Endothelial cell of umbilical vein (primary cell): Measurements from ENCODE around the gene TPK1. TPM values are rescaled to one million over a fixed set of nuclear protein-coding genes. Genes with fewer than 3 reads are reported as not detected.

Experiments used
- BruUV-seq: library from RNA; stranded (reverse); fragments of 400-500 nt; replicated peaks from 2 replicates; lab custom pipeline; 2021; lab: Mats Ljungman, UMichigan
- CTCF ChIA-PET: fragments of 300-600, 350-600 bp; sonication (Branson Sonifier 250); formaldehyde crosslinking; loops from one replicate; lab custom pipeline; 2021; ENCODE audit warnings: antibody characterized with exemption, inconsistent platforms; lab: Charles Lee
- POLR2A ChIA-PET: fragments of 300-600, 350-600 bp; sonication (Branson Sonifier 250); formaldehyde crosslinking; loops from one replicate; lab custom pipeline; 2021; ENCODE audit warnings: antibody characterized with exemption, inconsistent platforms; lab: Charles Lee
- DNase-seq: peaks from one replicate; pipeline ENCODE4 v3.0.0-alpha.2; 2011; ENCODE audit warnings: low read depth, low spot score
- FAIRE-seq: peaks from 2 replicates; lab custom pipeline; 2011; peaks lifted over from hg19 to GRCh38; lab: Jason Lieb, UNC
- H2AFZ ChIP-seq: 2 replicates; pipeline ENCODE4 v1.6.0; 2012; ENCODE audit warnings: low read depth, low read length, control low read depth, inconsistent platforms
- H3K27ac ChIP-seq: 2 replicates; pipeline ENCODE4 v1.5.1; 2011; ENCODE audit warnings: low read depth, mild to moderate bottlenecking, control low read depth, low read length, moderate library complexity; ENCODE audit not compliant: insufficient read depth
- H3K27me3 ChIP-seq, 2 experiments: 2 replicates each; pipeline versions ENCODE4 v1.6.0 to v1.6.1; 2011; ENCODE audit warnings: low read length in 2 of 2, mixed read lengths in 1 of 2; ENCODE audit not compliant: control insufficient read depth in 2 of 2, insufficient read depth in 2 of 2
- H3K36me3 ChIP-seq, 2 experiments: 2 replicates in 1 of 2; 3 replicates in 1 of 2; pipeline ENCODE4 v1.5.1; 2011; ENCODE audit warnings: low read length in 2 of 2, mild to moderate bottlenecking in 1 of 2, moderate library complexity in 1 of 2; ENCODE audit not compliant: control insufficient read depth in 2 of 2, insufficient read depth in 2 of 2; ENCODE audit errors: extremely low read depth in 1 of 2
- H3K4me1 ChIP-seq: 3 replicates; pipeline ENCODE4 v1.5.1; 2011; ENCODE audit warnings: mild to moderate bottlenecking, low read length; ENCODE audit not compliant: control insufficient read depth, insufficient read depth; ENCODE audit errors: extremely low read depth
- H3K4me2 ChIP-seq: 2 replicates; pipeline ENCODE4 v1.6.1; 2011; ENCODE audit warnings: low read length, control low read depth, mixed read lengths; ENCODE audit not compliant: insufficient read depth
- H3K4me3 ChIP-seq, 3 experiments: fragments of 200-600 bp in 1 of 3; sonication (generic), shearing (Covaris generic) in 1 of 3; replicated peaks in 1 of 3; 2 replicates each; pipeline ENCODE4 v1.5.1; 2011 to 2016; ENCODE audit warnings: control low read depth in 3 of 3, low read length in 3 of 3, mild to moderate bottlenecking in 2 of 3, inconsistent platforms in 1 of 3, low read depth in 1 of 3, moderate library complexity in 1 of 3; ENCODE audit not compliant: insufficient read depth in 1 of 3
- H3K79me2 ChIP-seq: 2 replicates; pipeline ENCODE4 v1.6.0; 2012; ENCODE audit warnings: low read length, inconsistent platforms; ENCODE audit not compliant: control insufficient read depth, insufficient read depth
- H3K9ac ChIP-seq: replicated peaks from 2 replicates; pipeline ENCODE3; 2011; ENCODE audit warnings: low read length, control low read depth; ENCODE audit not compliant: insufficient read depth; ENCODE audit errors: extremely low read depth
- H3K9me1 ChIP-seq: replicated peaks from 3 replicates; pipeline ENCODE4 v1.6.0; 2011; ENCODE audit warnings: mild to moderate bottlenecking, low read length; ENCODE audit not compliant: control insufficient read depth, insufficient read depth; ENCODE audit errors: extremely low read depth
- H3K9me3 ChIP-seq: replicated peaks from 2 replicates; pipeline ENCODE4 v1.5.1; 2012; ENCODE audit warnings: low read length, inconsistent platforms; ENCODE audit not compliant: control insufficient read depth, insufficient read depth
- H4K20me1 ChIP-seq: replicated peaks from 2 replicates; pipeline ENCODE3; 2011; ENCODE audit warnings: mild to moderate bottlenecking, low read length; ENCODE audit not compliant: control insufficient read depth, insufficient read depth; ENCODE audit errors: extremely low read depth
- EZH2 ChIP-seq: IDR thresholded peaks from 2 replicates; pipeline ENCODE4 v1.6.1; 2012; ENCODE audit warnings: borderline replicate concordance, low read depth, mild to moderate bottlenecking, moderate library complexity, low read length, inconsistent platforms; ENCODE audit not compliant: severe bottlenecking
- FOS ChIP-seq: IDR thresholded peaks from 2 replicates; pipeline ENCODE4 v1.6.1; 2011; ENCODE audit warnings: mild to moderate bottlenecking, low read length, moderate library complexity, borderline replicate concordance; ENCODE audit not compliant: insufficient read depth
- GATA2 ChIP-seq: IDR thresholded peaks from 2 replicates; pipeline ENCODE4 v1.7.0; 2011; ENCODE audit warnings: low read depth, mild to moderate bottlenecking, moderate library complexity, mixed read lengths, low read length; ENCODE audit not compliant: insufficient read length, insufficient read depth
- JUN ChIP-seq: IDR thresholded peaks from 2 replicates; pipeline ENCODE4 v1.6.1; 2011; ENCODE audit warnings: borderline replicate concordance, low read depth; ENCODE audit not compliant: insufficient read length, insufficient read depth
- MYC ChIP-seq: IDR thresholded peaks from one replicate; pipeline ENCODE4 v1.6.1; 2011; ENCODE audit warnings: mild to moderate bottlenecking, low read depth, low read length
- POLR2A ChIP-seq: IDR thresholded peaks from 2 replicates; pipeline ENCODE4 v1.6.1; 2012; ENCODE audit warnings: low read depth, mild to moderate bottlenecking, control low read depth, low read length
- POLR2AphosphoS5 ChIP-seq: IDR thresholded peaks from 2 replicates; pipeline ENCODE4 v1.6.1; 2012; ENCODE audit warnings: low read depth, mild to moderate bottlenecking, control low read depth, low read length, moderate library complexity; ENCODE audit not compliant: insufficient read depth
- dilution Hi-C: fragments of 300-500 bp; cut with MboI; formaldehyde crosslinking; loops from one replicate; pipeline ENCODE4 v1.15.0; 2019; ENCODE audit warnings: low sequenced_read_pairs; ENCODE audit not compliant: extremely low pct_ligation_motif_present
- intact Hi-C: fragments of 100-400 bp; cut with micrococcal nuclease; formaldehyde crosslinking; loops from one replicate; pipeline ENCODE4 v1.10.0; 2022
- polyA plus RNA-seq, 4 experiments: library from polyadenylated mRNA; depleted of rRNA in 3 of 4; stranded (reverse) in 3 of 4; unstranded in 1 of 4; fragments of >200 nt; gene quantifications; 2 replicates each; pipeline versions ENCODE4 v1.2.1 to v1.2.3, GENCODE V29; 2011 to 2012; ENCODE audit warnings: missing spikeins in 1 of 4
- total RNA-seq: library from RNA; stranded (reverse); gene quantifications from 2 replicates; pipeline ENCODE4 v1.2.3, GENCODE V29; 2021
- TF ChIP-seq, protein P1 (sequence below), 2 donors: IDR thresholded peaks; 1 replicate in 1 of 2; 2 replicates in 1 of 2; pipeline ENCODE4 v1.5.1; 2011; ENCODE audit warnings: low read length in 2 of 2, mild to moderate bottlenecking in 2 of 2, moderate library complexity in 2 of 2, control low read depth in 1 of 2, inconsistent platforms in 1 of 2, low read depth in 1 of 2; ENCODE audit not compliant: insufficient read depth in 1 of 2; ENCODE audit errors: extremely low read depth in 1 of 2
- TF ChIP-seq, protein P2 (sequence below): IDR thresholded peaks from 2 replicates; pipeline ENCODE4 v1.6.1; 2011; ENCODE audit not compliant: insufficient read depth, insufficient read length

The TPK1 gene
- total and polyA plus RNA-seq, 2 donors (not counting 3 experiments of a cell fraction or from before 2014, with no cell fraction given): 7.5 to 9.3 TPM

DNA sequence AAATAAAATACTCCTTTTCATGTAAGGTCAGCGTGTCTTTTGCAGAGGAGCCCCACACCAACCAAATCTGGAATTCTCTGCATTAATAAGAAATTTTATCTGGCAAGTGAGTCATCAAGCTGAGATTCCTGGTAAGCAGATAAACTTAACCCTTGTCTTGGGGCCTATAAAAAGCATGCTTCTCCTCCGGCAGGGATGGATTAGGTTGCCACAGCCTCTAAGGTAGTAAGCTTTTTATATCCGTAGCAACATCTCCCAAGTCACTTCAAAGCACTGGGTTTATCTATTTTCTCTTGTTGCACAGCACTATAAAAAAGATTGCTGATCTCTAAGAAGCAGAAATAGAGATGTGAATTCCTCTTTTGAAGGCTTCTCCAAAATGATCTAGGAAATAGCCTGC, 229.6 kb downstream of the TPK1 start:
- dilution Hi-C loops: no loop called here
- intact Hi-C loops: no loop called here
- H3K27ac ChIP-seq: no peak overlapping the region
- H3K27me3 ChIP-seq: no peaks in the 10 kb centered on the region
- H3K9me3 ChIP-seq: no peaks in the 10 kb centered on the region
- H3K4me3 ChIP-seq: no peak overlapping the region
- H3K79me2 ChIP-seq: no peaks in the 10 kb centered on the region
- no peaks in the 10 kb centered on the region for H3K36me3 ChIP-seq
- H3K4me2 ChIP-seq: no peak overlapping the region
- H3K4me1 ChIP-seq: no peaks in the 10 kb centered on the region
- H3K9me1 ChIP-seq: no peaks in the 10 kb centered on the region
- H3K9ac ChIP-seq: no peak overlapping the region
- CTCF ChIA-PET: interaction anchor here (1.2 kb wide), 1 partner anchor 27 kb away, joined by 3 read pairs; no protein-coding TSS in a partner anchor
- FAIRE-seq (no peak), DNase-seq (no peak)
- no peaks in the 10 kb centered on the region for H4K20me1 ChIP-seq
- H2AFZ ChIP-seq: no peak overlapping the region
- no TSS peak for BruUV-seq
- TF ChIP-seq FOS: peak; percentile 14
- TF ChIP-seq, protein P1, sequence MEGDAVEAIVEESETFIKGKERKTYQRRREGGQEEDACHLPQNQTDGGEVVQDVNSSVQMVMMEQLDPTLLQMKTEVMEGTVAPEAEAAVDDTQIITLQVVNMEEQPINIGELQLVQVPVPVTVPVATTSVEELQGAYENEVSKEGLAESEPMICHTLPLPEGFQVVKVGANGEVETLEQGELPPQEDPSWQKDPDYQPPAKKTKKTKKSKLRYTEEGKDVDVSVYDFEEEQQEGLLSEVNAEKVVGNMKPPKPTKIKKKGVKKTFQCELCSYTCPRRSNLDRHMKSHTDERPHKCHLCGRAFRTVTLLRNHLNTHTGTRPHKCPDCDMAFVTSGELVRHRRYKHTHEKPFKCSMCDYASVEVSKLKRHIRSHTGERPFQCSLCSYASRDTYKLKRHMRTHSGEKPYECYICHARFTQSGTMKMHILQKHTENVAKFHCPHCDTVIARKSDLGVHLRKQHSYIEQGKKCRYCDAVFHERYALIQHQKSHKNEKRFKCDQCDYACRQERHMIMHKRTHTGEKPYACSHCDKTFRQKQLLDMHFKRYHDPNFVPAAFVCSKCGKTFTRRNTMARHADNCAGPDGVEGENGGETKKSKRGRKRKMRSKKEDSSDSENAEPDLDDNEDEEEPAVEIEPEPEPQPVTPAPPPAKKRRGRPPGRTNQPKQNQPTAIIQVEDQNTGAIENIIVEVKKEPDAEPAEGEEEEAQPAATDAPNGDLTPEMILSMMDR (IDR thresholded peaks at IDR 0.05; ENCODE audit: extremely low read depth in 1 of 2, insufficient read depth in 1 of 2, low read depth in 1 of 2, low read length in 2 of 2): no peak
- POLR2A ChIA-PET: no interaction called here

DNA sequence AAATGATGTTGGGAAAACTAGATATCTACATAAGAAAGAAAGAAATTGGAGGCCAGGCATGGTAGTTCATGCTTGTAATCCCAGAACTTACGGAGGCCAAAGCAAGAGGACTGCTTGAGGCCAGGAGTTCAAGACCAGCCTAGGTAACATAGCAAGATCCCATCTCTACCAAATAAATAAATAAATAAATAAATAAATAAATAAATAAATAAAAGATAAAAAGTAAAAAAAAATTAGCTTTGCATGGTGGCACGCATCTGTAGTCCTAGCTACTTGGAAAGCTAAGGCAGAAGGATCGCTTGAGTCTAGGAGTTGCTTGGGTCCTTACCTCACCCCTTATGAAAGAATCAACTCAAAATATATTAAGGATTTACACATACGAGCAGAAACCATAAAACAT, 238.9 kb downstream of the TPK1 start:
- no TSS peak for BruUV-seq
- Histone ChIP-seq H3K4me2 (no peak overlapping the region), H2AFZ (no peak overlapping the region), H3K27me3 (no peaks in the 10 kb centered on the region), H3K9ac (no peak overlapping the region), H3K9me1 (no peaks in the 10 kb centered on the region), H3K4me3 (no peak overlapping the region), H4K20me1 (no peaks in the 10 kb centered on the region), H3K9me3 (no peaks in the 10 kb centered on the region), H3K4me1 (no peaks in the 10 kb centered on the region), H3K79me2 (no peaks in the 10 kb centered on the region), H3K36me3 (no peaks in the 10 kb centered on the region), H3K27ac (no peak overlapping the region)
- CTCF ChIA-PET: no interaction called here
- no peak for DNase-seq
- FAIRE-seq: no peak
- no peak for TF ChIP-seq MYC
- no peak for TF ChIP-seq EZH2
- no peak for TF ChIP-seq POLR2A
- TF ChIP-seq, protein P2, sequence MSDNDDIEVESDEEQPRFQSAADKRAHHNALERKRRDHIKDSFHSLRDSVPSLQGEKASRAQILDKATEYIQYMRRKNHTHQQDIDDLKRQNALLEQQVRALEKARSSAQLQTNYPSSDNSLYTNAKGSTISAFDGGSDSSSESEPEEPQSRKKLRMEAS: no peak
- no peak for TF ChIP-seq JUN
- no peak for TF ChIP-seq FOS
- TF ChIP-seq, protein P1 (IDR thresholded peaks at IDR 0.05; ENCODE audit: extremely low read depth in 1 of 2, insufficient read depth in 1 of 2, low read depth in 1 of 2, low read length in 2 of 2): no peak
- TF ChIP-seq GATA2: no peak
- no peak for TF ChIP-seq POLR2AphosphoS5
- dilution Hi-C loops: no loop called here
- intact Hi-C loops: no loop called here
- POLR2A ChIA-PET: no interaction called here
